ENCODE data around the gene GAS2L3.
"Not testable (repeated sequence)": the region's sequence is repeated elsewhere in the genome, so short reads cannot be mapped to it uniquely, and the experiment has no call there.

Gene GAS2L3

GRCh38 chr12:100576331-100577036, 3.0 kb downstream of the GAS2L3 start:
- no peak for DNase-seq

- no peak for DNase-seq
Measured at GRCh38 chr12:100578923-100579322, 5.4 kb downstream of the GAS2L3 start.

- no peak for DNase-seq
Measured at GRCh38 chr12:100579844-100580243, 6.4 kb downstream of the GAS2L3 start.

- no peak for DNase-seq
Measured at GRCh38 chr12:100584256-100584655, 10.8 kb downstream of the GAS2L3 start.

- DNase-seq: no peak
Measured at GRCh38 chr12:100591979-100592378, 18.5 kb downstream of the GAS2L3 start.

GRCh38 chr12:100593490-100593889, 20.0 kb downstream of the GAS2L3 start:
- no peak for DNase-seq

GRCh38 chr12:100601626-100602025, 28.1 kb downstream of the GAS2L3 start:
- DNase-seq: no peak

- DNase-seq: not testable (repeated sequence)
Measured at GRCh38 chr12:100602997-100603396, 29.5 kb downstream of the GAS2L3 start.

GRCh38 chr12:100608776-100609175, 35.3 kb downstream of the GAS2L3 start:
- no peak for DNase-seq

- DNase-seq: no peak
Measured at GRCh38 chr12:100610666-100611430, 37.4 kb downstream of the GAS2L3 start.

- DNase-seq: no peak
Measured at GRCh38 chr12:100612606-100613005, 39.1 kb downstream of the GAS2L3 start.

- no peak for DNase-seq
Measured at GRCh38 chr12:100624571-100624970, 51.1 kb downstream of the GAS2L3 start.

- DNase-seq: no peak
Measured at GRCh38 chr12:100632445-100632892, 59.0 kb downstream of the GAS2L3 start.

GRCh38 chr12:100633082-100633785, 59.8 kb downstream of the GAS2L3 start:
- DNase-seq: not testable (repeated sequence)

- DNase-seq: no peak
Measured at GRCh38 chr12:100643246-100643645, 69.8 kb downstream of the GAS2L3 start.

GRCh38 chr12:100646896-100647295, 73.4 kb downstream of the GAS2L3 start:
- no peak for DNase-seq

GRCh38 chr12:100651108-100651507, 77.6 kb downstream of the GAS2L3 start:
- no peak for DNase-seq

- no peak for DNase-seq
Measured at GRCh38 chr12:100651694-100652093, 78.2 kb downstream of the GAS2L3 start.

- no peak for DNase-seq
Measured at GRCh38 chr12:100652488-100652887, 79.0 kb downstream of the GAS2L3 start.

GRCh38 chr12:100656141-100656540, 82.7 kb downstream of the GAS2L3 start:
- DNase-seq: no peak

- DNase-seq: no peak
Measured at GRCh38 chr12:100656856-100657255, 83.4 kb downstream of the GAS2L3 start.

- DNase-seq: no peak
Measured at GRCh38 chr12:100661300-100661951, 87.9 kb downstream of the GAS2L3 start.

GRCh38 chr12:100666588-100666987, 93.1 kb downstream of the GAS2L3 start:
- no peak for DNase-seq
